GM23338 (cell line): ENCODE data around the gene MGLL. TPM values are rescaled to one million over a fixed set of nuclear protein-coding genes. Genes with fewer than 3 reads are reported as not detected.

Experiments
- ATAC-seq: fragments of 200-7000 bp; cut with Tn5 transposase; 3 replicates; pipeline ENCODE4 v1.9.1; 2020
- DNase-seq: peaks from one replicate; pipeline ENCODE4 v3.0.0-alpha.2; 2015; ENCODE audit warnings: low spot score
- H2AFZ ChIP-seq: fragments of 200-600 bp; sonication (generic); 2 replicates; pipeline ENCODE4 v1.8.0; 2016; ENCODE audit warnings: antibody characterized with exemption, mild to moderate bottlenecking, moderate library complexity
- H3F3A ChIP-seq: fragments of 200-600 bp; sonication (generic); replicated peaks from 2 replicates; pipeline ENCODE4 v1.8.0; 2017; ENCODE audit warnings: antibody characterized with exemption, mixed run types, low read depth
- H3K27ac ChIP-seq: fragments of 200-600 bp; sonication (generic); 2 replicates; pipeline ENCODE4 v1.6.1; 2016; ENCODE audit warnings: low read depth
- H3K27me3 ChIP-seq: fragments of 200-600 bp; sonication (generic); 2 replicates; pipeline ENCODE4 v1.8.0; 2016; ENCODE audit warnings: mild to moderate bottlenecking, mixed run types, moderate library complexity; ENCODE audit not compliant: insufficient read depth
- H3K36me3 ChIP-seq: fragments of 200-600 bp; sonication (generic); 2 replicates; pipeline ENCODE4 v1.8.0; 2016; ENCODE audit warnings: mild to moderate bottlenecking; ENCODE audit not compliant: insufficient read depth
- H3K4me1 ChIP-seq: fragments of 200-600 bp; sonication (generic); 2 replicates; pipeline ENCODE4 v1.8.0; 2016; ENCODE audit warnings: mild to moderate bottlenecking, moderate library complexity; ENCODE audit not compliant: insufficient read depth
- H3K4me2 ChIP-seq: fragments of 200-600 bp; sonication (generic); 2 replicates; pipeline ENCODE4 v1.7.1; 2017; ENCODE audit warnings: mixed run types
- H3K4me3 ChIP-seq: fragments of 200-600 bp; sonication (generic); 2 replicates; pipeline ENCODE4 v1.6.1; 2016; ENCODE audit warnings: mixed run types
- H3K79me2 ChIP-seq: fragments of 200-600 bp; sonication (generic); replicated peaks from 2 replicates; pipeline ENCODE4 v1.8.0; 2017; ENCODE audit warnings: mild to moderate bottlenecking; ENCODE audit not compliant: insufficient read depth
- H3K9me2 ChIP-seq: fragments of 200-600 bp; sonication (generic); 2 replicates; pipeline ENCODE4 v1.8.0; 2017; ENCODE audit not compliant: insufficient read depth
- H4K20me1 ChIP-seq: fragments of 200-600 bp; sonication (generic); replicated peaks from 2 replicates; pipeline ENCODE4 v1.8.0; 2017; ENCODE audit warnings: mild to moderate bottlenecking; ENCODE audit not compliant: insufficient read depth
- H3K27ac Mint-ChIP-seq: 2 replicates; pipeline ENCODE4 v1.8.0; 2020; ENCODE audit warnings: inconsistent platforms, mild to moderate bottlenecking, moderate library complexity, mixed read lengths
- H3K27me3 Mint-ChIP-seq: 3 replicates; pipeline ENCODE4 v1.8.0; 2022; ENCODE audit warnings: low read depth, mild to moderate bottlenecking, moderate library complexity, mixed read lengths, inconsistent platforms; ENCODE audit not compliant: insufficient read depth, poor library complexity
- H3K36me3 Mint-ChIP-seq: 3 replicates; pipeline ENCODE4 v1.8.0; 2021; ENCODE audit warnings: low read depth, mild to moderate bottlenecking, inconsistent platforms, moderate library complexity, mixed read lengths
- H3K4me1 Mint-ChIP-seq: 3 replicates; pipeline ENCODE4 v1.8.0; 2020; ENCODE audit warnings: mild to moderate bottlenecking, inconsistent platforms, mixed read lengths
- H3K4me3 Mint-ChIP-seq: 3 replicates; pipeline ENCODE4 v1.8.0; 2021; ENCODE audit warnings: moderate library complexity, mild to moderate bottlenecking, inconsistent platforms, mixed read lengths
- H3K9me3 Mint-ChIP-seq: 3 replicates; pipeline ENCODE4 v1.8.0; 2020; ENCODE audit warnings: moderate library complexity, mild to moderate bottlenecking, inconsistent platforms, mixed read lengths
- CTCF ChIP-seq, 2 experiments: fragments of 200-600 bp in 1 of 2; sonication (generic) in 1 of 2; conservative IDR thresholded peaks; 2 replicates each; pipeline versions ENCODE4 v1.5.1 to v1.6.1; 2016 to 2017; ENCODE audit warnings: antibody characterized with exemption in 2 of 2, low read depth in 2 of 2, mild to moderate bottlenecking in 2 of 2, moderate library complexity in 1 of 2
- ETS1 ChIP-seq: IDR thresholded peaks from 2 replicates; pipeline ENCODE4 v1.6.1; 2016; ENCODE audit warnings: antibody characterized with exemption
- EZH2phosphoT487 ChIP-seq: fragments of 200-600 bp; sonication (generic); IDR thresholded peaks from one replicate; pipeline ENCODE4 v1.8.1; 2018; ENCODE audit warnings: antibody characterized with exemption; ENCODE audit not compliant: unreplicated experiment
- JUNB ChIP-seq: IDR thresholded peaks from one replicate; pipeline ENCODE4 v1.6.1; 2016; ENCODE audit warnings: antibody characterized with exemption; ENCODE audit not compliant: unreplicated experiment
- NANOG ChIP-seq: IDR thresholded peaks from 2 replicates; pipeline ENCODE4 v1.6.1; 2016; ENCODE audit warnings: antibody characterized with exemption, borderline replicate concordance
- REST ChIP-seq: IDR thresholded peaks from one replicate; pipeline ENCODE4 v1.6.1; 2018; ENCODE audit warnings: antibody characterized with exemption; ENCODE audit not compliant: unreplicated experiment
- STAT1 ChIP-seq: IDR thresholded peaks from one replicate; pipeline ENCODE4 v1.6.1; 2016; ENCODE audit warnings: antibody characterized with exemption; ENCODE audit not compliant: unreplicated experiment
- polyA plus RNA-seq: library from polyadenylated mRNA; unstranded; fragments of >200 nt; fragmentation: Nextera tagmentation; extraction: Ambion mirVana; gene quantifications from 2 replicates; pipeline ENCODE4 v1.2.1, GENCODE V29; 2016
- total RNA-seq: library from RNA; depleted of rRNA; stranded (reverse); fragments of >200 nt; shearing (Covaris generic); gene quantifications from 2 replicates; pipeline ENCODE4 v1.2.3, GENCODE V29; 2014

The MGLL gene
- total and polyA plus RNA-seq, 2 experiments from 2014 or later = 0.71 to 0.83 TPM

- TF ChIP-seq REST (no peak), JUNB (no peak)
Observed at GRCh38 chr3:127765735-127766134, 56.6 kb downstream of the MGLL start (continued).

GRCh38 chr3:127764841-127765362 is 57.4 kb downstream of the MGLL start:
- Mint-ChIP-seq H3K4me3 (no peak overlapping the region), H3K9me3 (peaks cover 8% of the 10 kb centered on the region; the same call in 1 of the 3 replicates), H3K27ac (no peak overlapping the region), H3K27me3 (peaks cover 9% of the 10 kb centered on the region), H3K36me3 (no peaks in the 10 kb centered on the region), H3K4me1 (peaks cover 8% of the 10 kb centered on the region; the same call in 1 of the 3 replicates)
- Histone ChIP-seq H3F3A (no peaks in the 10 kb centered on the region), H3K4me1 (no peaks in the 10 kb centered on the region), H3K27me3 (no peaks in the 10 kb centered on the region), H3K9me2 (no peaks in the 10 kb centered on the region), H3K4me2 (no peak overlapping the region), H2AFZ (no peak overlapping the region), H3K4me3 (no peak overlapping the region), H3K79me2 (no peaks in the 10 kb centered on the region), H4K20me1 (no peaks in the 10 kb centered on the region), H3K36me3 (no peaks in the 10 kb centered on the region), H3K27ac (no peak overlapping the region)
- no peak for TF ChIP-seq REST
- DNase-seq (no peak), ATAC-seq (no peak)

- Histone ChIP-seq H3K27me3 (no peaks in the 10 kb centered on the region), H3K9me2 (no peaks in the 10 kb centered on the region), H4K20me1 (no peaks in the 10 kb centered on the region), H3K27ac (no peak overlapping the region), H3F3A (no peaks in the 10 kb centered on the region), H3K36me3 (no peaks in the 10 kb centered on the region), H3K4me1 (no peaks in the 10 kb centered on the region), H2AFZ (no peak overlapping the region), H3K4me3 (no peak overlapping the region), H3K4me2 (no peak overlapping the region), H3K79me2 (no peaks in the 10 kb centered on the region)
- Mint-ChIP-seq H3K27ac (no peak overlapping the region), H3K27me3 (peaks cover 9% of the 10 kb centered on the region), H3K4me3 (no peak overlapping the region), H3K36me3 (no peaks in the 10 kb centered on the region), H3K4me1 (peaks cover 8% of the 10 kb centered on the region; the same call in 1 of the 3 replicates), H3K9me3 (peaks cover 8% of the 10 kb centered on the region; the same call in 1 of the 3 replicates)
- DNase-seq = no peak
- ATAC-seq = no peak
- TF ChIP-seq STAT1 (no peak), NANOG (no peak), CTCF (conservative IDR thresholded peaks at IDR 0.05; ENCODE audit: low read depth in 2 of 2) (no peak), JUNB (no peak), ETS1 (no peak), EZH2phosphoT487 (no peak), REST (no peak)
Observed at GRCh38 chr3:127764301-127764700, 58.0 kb downstream of the MGLL start.
